Measurements from ENCODE around the gene MRPL49. TPM values are rescaled to one million over a fixed set of nuclear protein-coding genes. Genes with fewer than 3 reads are reported as not detected.

Gene MRPL49
- total RNA-seq: 40.8 TPM
- long read RNA-seq, transcript MRPL49-201 (4 exons, 2,019 nt): major isoform, 92 of 105 reads
- long read RNA-seq, partial matches to known transcripts: 0 of 105 reads
- long read RNA-seq, other reads (novel, unspliced or antisense): 10 of 105 reads

- Histone ChIP-seq H3K36me3 (peaks cover 65% of the 10 kb centered on the region), H3K4me3 (peak within 1 kb of the TSS; percentile 84), H3K27me3 (ENCODE audit: low read depth) (no peaks in the 10 kb centered on the region), H3K9me3 (no peaks in the 10 kb centered on the region), H3K27ac (peak within 1 kb of the TSS; percentile 95), H3K4me1 (peaks cover 30% of the 10 kb centered on the region)
- peak; percentile 92 to 93 for ATAC-seq
- DNase-seq: peak; percentile 100
- TF ChIP-seq CTCF (IDR thresholded peaks at IDR 0.05): no peak
- intact Hi-C loops (cut with DNase I): no loop called here
Measured at GRCh38 chr11:65121865-65122696, at the start of gene MRPL49, which contains the start of gene FAU. TSS of gene MRPL49 (plus strand) at chr11:65122321. CDS start at chr11:65122347, 26 bp downstream. TSS of gene FAU (minus strand) at chr11:65122134. CDS start at chr11:65121813, 321 bp downstream.

DNA sequence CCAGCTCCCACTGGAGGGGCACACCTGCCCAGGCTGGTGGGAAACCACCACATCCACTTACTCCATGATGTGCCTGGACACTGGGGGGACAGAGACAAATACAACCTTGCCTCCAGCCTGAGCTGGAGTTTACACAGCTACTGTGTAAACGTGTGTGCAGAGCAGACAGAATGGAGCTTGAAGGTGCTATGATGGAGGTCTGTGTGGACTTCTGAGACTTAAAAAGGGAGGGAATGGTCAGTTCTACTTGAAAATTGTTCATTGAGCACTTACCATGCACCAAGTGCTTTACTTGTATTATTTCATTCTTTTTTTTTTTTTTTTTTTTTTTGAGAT lies 49.5 kb upstream of the MRPL49 start:
- H3K27me3 ChIP-seq (ENCODE audit: low read depth): no peaks in the 10 kb centered on the region
- DNase-seq: no peak
- H3K9me3 ChIP-seq: no peaks in the 10 kb centered on the region
- no peak for TF ChIP-seq CTCF (IDR thresholded peaks at IDR 0.05)
- H3K27ac ChIP-seq: no peak overlapping the region
- H3K4me3 ChIP-seq: no peak overlapping the region
- H3K4me1 ChIP-seq: no peaks in the 10 kb centered on the region
- no peak for ATAC-seq
- no peaks in the 10 kb centered on the region for H3K36me3 ChIP-seq
- intact Hi-C loops (cut with DNase I): no loop called here

GRCh38 chr11:65077451-65077850 lies 44.7 kb upstream of the MRPL49 start:
- H3K36me3 ChIP-seq: no peaks in the 10 kb centered on the region
- DNase-seq: no peak
- TF ChIP-seq CTCF (IDR thresholded peaks at IDR 0.05): no peak
- no peaks in the 10 kb centered on the region for H3K4me1 ChIP-seq
- H3K27me3 ChIP-seq (ENCODE audit: low read depth): no peaks in the 10 kb centered on the region
- no peak overlapping the region for H3K4me3 ChIP-seq
- intact Hi-C loops (cut with DNase I): no loop called here
- H3K27ac ChIP-seq: no peak overlapping the region
- no peak for ATAC-seq
- no peaks in the 10 kb centered on the region for H3K9me3 ChIP-seq

DNA sequence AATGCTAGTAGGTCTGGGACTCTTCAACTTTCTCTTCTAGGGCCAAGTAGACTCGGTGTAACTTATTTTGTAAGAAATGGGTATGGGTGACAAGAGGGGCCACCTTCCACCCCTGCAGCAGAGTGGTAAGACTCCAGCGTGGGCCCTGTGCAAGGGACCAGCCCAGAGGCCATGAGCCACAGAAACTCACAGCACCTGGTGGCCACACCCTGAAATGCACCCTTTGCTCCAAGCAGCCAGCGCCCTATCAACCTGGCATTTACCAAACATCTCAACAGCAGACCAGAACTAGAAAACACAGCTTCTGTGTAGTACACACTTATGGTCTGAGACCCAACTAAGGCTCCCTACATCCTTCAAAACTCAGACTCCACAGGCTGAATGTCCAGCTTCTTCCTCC lies 44.0 kb upstream of the MRPL49 start:
- intact Hi-C loops (cut with DNase I): no loop called here
- Histone ChIP-seq H3K4me3 (no peak overlapping the region), H3K9me3 (no peaks in the 10 kb centered on the region), H3K36me3 (no peaks in the 10 kb centered on the region), H3K27me3 (ENCODE audit: low read depth) (no peaks in the 10 kb centered on the region), H3K4me1 (no peaks in the 10 kb centered on the region), H3K27ac (no peak overlapping the region)
- peak; percentile 59 for TF ChIP-seq CTCF (IDR thresholded peaks at IDR 0.05)
- DNase-seq (peak; percentile 74), ATAC-seq (peak; percentile 83 to 88)

- no peak for ATAC-seq
- Histone ChIP-seq H3K4me1 (peaks cover 5% of the 10 kb centered on the region), H3K36me3 (no peaks in the 10 kb centered on the region), H3K27me3 (ENCODE audit: low read depth) (no peaks in the 10 kb centered on the region), H3K4me3 (no peak overlapping the region), H3K27ac (no peak overlapping the region), H3K9me3 (no peaks in the 10 kb centered on the region)
- TF ChIP-seq CTCF (IDR thresholded peaks at IDR 0.05): no peak
- intact Hi-C loops (cut with DNase I): no loop called here
- no peak for DNase-seq
Measured at GRCh38 chr11:65078786-65079342, 43.3 kb upstream of the MRPL49 start.
